NT2/D1 (cell line): ENCODE data around the gene SUCLG2.

Source experiments
- SUZ12 ChIP-seq: IDR thresholded peaks from 2 replicates; pipeline ENCODE4 v1.6.1; 2011; ENCODE audit not compliant: insufficient read length, insufficient read depth; ENCODE audit errors: extremely low read depth
- YY1 ChIP-seq: IDR thresholded peaks from 2 replicates; pipeline ENCODE4 v1.6.1; 2011; ENCODE audit not compliant: insufficient read length, insufficient read depth
- ZNF274 ChIP-seq: IDR thresholded peaks from 2 replicates; pipeline ENCODE4 v1.6.1; 2011; ENCODE audit warnings: mild to moderate bottlenecking, low read depth, low read length

- no peak for TF ChIP-seq YY1
- no peak for TF ChIP-seq ZNF274
- no peak for TF ChIP-seq SUZ12
These were observed 239.7 kb downstream of the SUCLG2 start for GRCh38 chr3:67414740-67415139.
